GM23248 (cell line): ENCODE results near the gene PIH1D1. TPM values are rescaled to one million over a fixed set of nuclear protein-coding genes. Genes with fewer than 3 reads are reported as not detected.
"Not testable (repeated sequence)": the region's sequence is repeated elsewhere in the genome, so short reads cannot be mapped to it uniquely, and the experiment has no call there.

Source experiments
- DNase-seq: peaks from one replicate; pipeline ENCODE4 v3.0.0-alpha.2; 2015
- H2AFZ ChIP-seq: fragments of 200-600 bp; sonication (generic); 2 replicates; pipeline ENCODE4 v1.6.1; 2016; ENCODE audit warnings: antibody characterized with exemption
- H3F3A ChIP-seq: fragments of 200-600 bp; sonication (generic); 2 replicates; pipeline ENCODE4 v1.6.1; 2016; ENCODE audit warnings: mild to moderate bottlenecking, antibody characterized with exemption, mixed run types; ENCODE audit not compliant: insufficient read depth
- H3K27ac ChIP-seq: fragments of 200-600 bp; sonication (generic); 2 replicates; pipeline ENCODE4 v1.5.1; 2016; ENCODE audit warnings: mild to moderate bottlenecking
- H3K27me3 ChIP-seq: fragments of 200-600 bp; sonication (generic); replicated peaks from 2 replicates; pipeline ENCODE4 v1.6.1; 2016; ENCODE audit warnings: mild to moderate bottlenecking; ENCODE audit not compliant: insufficient read depth
- H3K36me3 ChIP-seq: fragments of 200-600 bp; sonication (generic); 2 replicates; pipeline ENCODE4 v1.6.1; 2016; ENCODE audit warnings: low read depth, mild to moderate bottlenecking
- H3K4me1 ChIP-seq: fragments of 200-600 bp; sonication (generic); 2 replicates; pipeline ENCODE4 v1.6.1; 2016; ENCODE audit warnings: mild to moderate bottlenecking; ENCODE audit not compliant: insufficient read depth
- H3K4me2 ChIP-seq: fragments of 200-600 bp; sonication (generic); one replicate; pipeline ENCODE4 v1.6.1; 2016; ENCODE audit warnings: mild to moderate bottlenecking; ENCODE audit not compliant: unreplicated experiment
- H3K4me3 ChIP-seq: fragments of 200-600 bp; sonication (generic); 2 replicates; pipeline ENCODE4 v1.5.1; 2016; ENCODE audit warnings: mild to moderate bottlenecking
- H3K79me2 ChIP-seq: fragments of 200-600 bp; sonication (generic); 2 replicates; pipeline ENCODE4 v1.6.1; 2016; ENCODE audit warnings: mild to moderate bottlenecking; ENCODE audit not compliant: insufficient read depth
- H3K9ac ChIP-seq: fragments of 200-600 bp; sonication (generic); 2 replicates; pipeline ENCODE4 v1.6.1; 2016; ENCODE audit warnings: mild to moderate bottlenecking
- H3K9me2 ChIP-seq: fragments of 200-600 bp; sonication (generic); 2 replicates; pipeline ENCODE4 v1.6.1; 2016; ENCODE audit warnings: mixed run types, mild to moderate bottlenecking, moderate library complexity; ENCODE audit not compliant: insufficient read depth
- H3K9me3 ChIP-seq: fragments of 200-600 bp; sonication (generic); one replicate; pipeline ENCODE4 v1.6.1; 2017; ENCODE audit warnings: low read depth
- H4K20me1 ChIP-seq: fragments of 200-600 bp; sonication (generic); 2 replicates; pipeline ENCODE4 v1.6.0; 2016; ENCODE audit not compliant: insufficient read depth
- EZH2 ChIP-seq: fragments of 200-600 bp; sonication (generic); IDR thresholded peaks from 2 replicates; pipeline ENCODE4 v1.6.1; 2018; ENCODE audit warnings: antibody characterized with exemption, mild to moderate bottlenecking; ENCODE audit not compliant: insufficient read depth, poor library complexity, severe bottlenecking
- EZH2phosphoT487 ChIP-seq: fragments of 200-600 bp; sonication (generic); IDR thresholded peaks from 2 replicates; pipeline ENCODE4 v1.6.1; 2018; ENCODE audit warnings: antibody characterized with exemption, moderate library complexity, mild to moderate bottlenecking, low read depth; ENCODE audit not compliant: insufficient read depth
- WGBS, 2 experiments: methylation state at CpG; one replicate each; pipeline ENCODE4 v1.1.6; 2015 to 2017; ENCODE audit warnings: low lambda C conversion rate in 2 of 2, low coverage in 1 of 2; ENCODE audit errors: missing lambda C conversion rate in 2 of 2; 5-methylcytosine and 5-hydroxymethylcytosine counted together
- in situ Hi-C: fragments of 300-500 bp; cut with MboI; formaldehyde crosslinking; loops from 2 replicates; pipeline ENCODE4 v1.15.0; 2020
- polyA plus RNA-seq: library from polyadenylated mRNA; unstranded; fragments of >200 nt; fragmentation: Nextera tagmentation; extraction: Ambion mirVana; gene quantifications from 2 replicates; pipeline ENCODE4 v1.2.1, GENCODE V29; 2016
- total RNA-seq: library from RNA; depleted of rRNA; stranded (reverse); fragments of >200 nt; shearing (Covaris generic); gene quantifications from 2 replicates; pipeline ENCODE4 v1.2.3, GENCODE V29; 2014

PIH1D1 gene
- total and polyA plus RNA-seq, 2 experiments from 2014 or later: 73.5 to 90.2 TPM

- in situ Hi-C loops: no loop called here
- Histone ChIP-seq H3K9me3 (no peaks in the 10 kb centered on the region), H3K27ac (no peak overlapping the region), H3K4me3 (no peak overlapping the region), H3K9me2 (no peaks in the 10 kb centered on the region), H3K4me2 (no peak overlapping the region), H3F3A (peaks cover 8% of the 10 kb centered on the region; the same call in 1 of the 2 replicates), H3K79me2 (peaks cover 12% of the 10 kb centered on the region), H3K27me3 (peaks cover 1% of the 10 kb centered on the region), H2AFZ (no peak overlapping the region), H4K20me1 (no peaks in the 10 kb centered on the region), H3K4me1 (no peaks in the 10 kb centered on the region), H3K9ac (no peak overlapping the region), H3K36me3 (no peaks in the 10 kb centered on the region)
- no peak for DNase-seq
- 50 to 51% methylated on average over 3 of the region's 3 CpGs for WGBS, 2 experiments
- no peak for TF ChIP-seq EZH2
- TF ChIP-seq EZH2phosphoT487: no peak
Observed at GRCh38 chr19:49445997-49446396, 5.6 kb downstream of the PIH1D1 start.

- in situ Hi-C loops, H3K4me2 ChIP-seq: not testable (repeated sequence)
- WGBS, 2 experiments: 23% methylated on average over 5 of the region's 5 CpGs
Observed at GRCh38 chr19:49444100-49444700, 7.4 kb downstream of the PIH1D1 start.

GRCh38 chr19:49443366-49444099 is 8.1 kb downstream of the PIH1D1 start:
- WGBS, 2 experiments: 1% methylated on average over 38 to 44 of the region's 47 CpGs
- peak overlapping the region; percentile 91 for H2AFZ ChIP-seq
- H3K27ac ChIP-seq: peak overlapping the region; percentile 34; the same call in 1 of the 2 replicates
- H3K36me3 ChIP-seq: no peaks in the 10 kb centered on the region
- no peaks in the 10 kb centered on the region for H3K9me2 ChIP-seq
- peaks cover 26% of the 10 kb centered on the region for H3K27me3 ChIP-seq
- peak overlapping the region; percentile 69 for H3K9ac ChIP-seq
- DNase-seq: peak; percentile 98
- H4K20me1 ChIP-seq: no peaks in the 10 kb centered on the region
- H3K4me1 ChIP-seq: no peaks in the 10 kb centered on the region
- peaks cover 13% of the 10 kb centered on the region for H3F3A ChIP-seq
- H3K4me2 ChIP-seq: peak overlapping the region; percentile 83
- no peaks in the 10 kb centered on the region for H3K79me2 ChIP-seq
- in situ Hi-C loops: no loop called here
- H3K4me3 ChIP-seq: peak overlapping the region; percentile 82
- no peak for TF ChIP-seq EZH2phosphoT487
- TF ChIP-seq EZH2: no peak
- no peaks in the 10 kb centered on the region for H3K9me3 ChIP-seq

More at GRCh38 chr19:49444100-49444700, 7.4 kb downstream of the PIH1D1 start:
- not testable (repeated sequence) for H3K4me1 ChIP-seq, H3K79me2 ChIP-seq, H4K20me1 ChIP-seq, H3K36me3 ChIP-seq, DNase-seq, H3K27ac ChIP-seq, H2AFZ ChIP-seq, H3K9ac ChIP-seq, H3K9me3 ChIP-seq, H3K4me3 ChIP-seq, H3K9me2 ChIP-seq
- Histone ChIP-seq H3F3A (peaks cover 13% of the 10 kb centered on the region), H3K27me3 (peaks cover 19% of the 10 kb centered on the region)

- no peaks in the 10 kb centered on the region for H3K9me3 ChIP-seq
- H3K4me1 ChIP-seq: no peaks in the 10 kb centered on the region
- peak overlapping the region; percentile 34; the same call in 1 of the 2 replicates for H3K27ac ChIP-seq
- peak overlapping the region; percentile 83 for H3K4me2 ChIP-seq
- H3K79me2 ChIP-seq: no peaks in the 10 kb centered on the region
- peaks cover 28% of the 10 kb centered on the region for H3K27me3 ChIP-seq
- peaks cover 13% of the 10 kb centered on the region for H3F3A ChIP-seq
- peak overlapping the region; percentile 69 for H3K9ac ChIP-seq
- H2AFZ ChIP-seq: peak overlapping the region; percentile 91
- no peaks in the 10 kb centered on the region for H3K36me3 ChIP-seq
- DNase-seq: peak; percentile 92
- in situ Hi-C loops: no loop called here
- H3K4me3 ChIP-seq: peak overlapping the region; percentile 82
- no peaks in the 10 kb centered on the region for H4K20me1 ChIP-seq
- TF ChIP-seq EZH2phosphoT487: no peak
- no peak for TF ChIP-seq EZH2
- 2 to 3% methylated on average over 24 to 43 of the region's 43 CpGs for WGBS, 2 experiments
- no peaks in the 10 kb centered on the region for H3K9me2 ChIP-seq
Observed at GRCh38 chr19:49442771-49443365, 8.7 kb downstream of the PIH1D1 start.
